Esophagus (tissue), 2 donors: Measurements from ENCODE around the gene ATXN2. TPM values are rescaled to one million over a fixed set of nuclear protein-coding genes. Genes with fewer than 3 reads are reported as not detected.

Experiments
- H3K27ac ChIP-seq, 2 donors: one replicate each; pipeline ENCODE4 v1.5.1; 2013; ENCODE audit warnings: low read depth in 2 of 2, mild to moderate bottlenecking in 2 of 2, inconsistent platforms in 1 of 2, low read length in 1 of 2, moderate library complexity in 1 of 2
- H3K27me3 ChIP-seq, 2 donors: one replicate each; pipeline ENCODE4 v1.6.1; 2013; ENCODE audit warnings: low read length in 2 of 2, control low read depth in 1 of 2, mild to moderate bottlenecking in 1 of 2; ENCODE audit not compliant: insufficient read depth in 2 of 2, control insufficient read depth in 1 of 2
- H3K36me3 ChIP-seq, 2 donors: one replicate each; pipeline ENCODE4 v1.6.1; 2013; ENCODE audit warnings: low read length in 1 of 2; ENCODE audit not compliant: control insufficient read depth in 2 of 2, insufficient read depth in 2 of 2
- H3K4me1 ChIP-seq, 2 donors: one replicate each; pipeline ENCODE4 v1.6.1; 2013; ENCODE audit warnings: low read length in 1 of 2; ENCODE audit not compliant: control insufficient read depth in 2 of 2, insufficient read depth in 2 of 2
- H3K4me3 ChIP-seq, 2 donors: one replicate each; pipeline ENCODE4 v1.5.1; 2013; ENCODE audit warnings: low read length in 2 of 2, mild to moderate bottlenecking in 2 of 2, low read depth in 1 of 2, moderate library complexity in 1 of 2
- H3K9me3 ChIP-seq, 2 donors: one replicate each; pipeline ENCODE4 v1.6.1; 2013; ENCODE audit warnings: mild to moderate bottlenecking in 2 of 2, low read depth in 1 of 2, low read length in 1 of 2, moderate library complexity in 1 of 2; ENCODE audit not compliant: control insufficient read depth in 2 of 2, insufficient read depth in 1 of 2
- WGBS, 2 donors: extraction: QIAGEN DNeasy Blood & Tissue Kit; methylation state at CpG; one replicate each; pipeline ENCODE4 v1.1.7; 2013; 5-methylcytosine and 5-hydroxymethylcytosine counted together
- polyA plus RNA-seq, 2 donors: library from polyadenylated mRNA; stranded (reverse); fragments of 200-250 nt; gene quantifications; one replicate each; pipeline ENCODE4 v1.2.3, GENCODE V29; 2013
- donor health status: healthy with polysubstance abuse.
- donor health status: Bipolar disorder and iron deficiency.

Gene ATXN2
- polyA plus RNA-seq, 2 donors, result 10.0 to 18.0 TPM

- 88 to 93% methylated on average over 30 of the region's 30 CpGs for WGBS, 2 donors
- Histone ChIP-seq H3K4me1 (peaks cover 0 to 2% of the 10 kb centered on the region in 2 donors), H3K9me3 (no peaks in the 10 kb centered on the region), H3K4me3 (no peak overlapping the region), H3K36me3 (peaks cover 0 to 7% of the 10 kb centered on the region in 2 donors), H3K27ac (no peak overlapping the region), H3K27me3 (no peaks in the 10 kb centered on the region)
Observed at GRCh38 chr12:111418594-111418880, 180.6 kb downstream of the ATXN2 start.

GRCh38 chr12:111417784-111418593 lies 181.1 kb downstream of the ATXN2 start:
- no peaks in the 10 kb centered on the region for H3K27me3 ChIP-seq
- peaks cover 0 to 2% of the 10 kb centered on the region in 2 donors for H3K4me1 ChIP-seq
- WGBS, 2 donors, result 89 to 91% methylated on average over 57 to 67 of the region's 67 CpGs
- H3K4me3 ChIP-seq, result no peak overlapping the region
- no peak overlapping the region for H3K27ac ChIP-seq
- no peaks in the 10 kb centered on the region for H3K9me3 ChIP-seq
- peaks cover 0 to 7% of the 10 kb centered on the region in 2 donors for H3K36me3 ChIP-seq

- Histone ChIP-seq H3K4me3 (no peak overlapping the region), H3K36me3 (peaks cover 0 to 7% of the 10 kb centered on the region in 2 donors), H3K4me1 (peaks cover 0 to 2% of the 10 kb centered on the region in 2 donors), H3K9me3 (no peaks in the 10 kb centered on the region), H3K27ac (no peak overlapping the region), H3K27me3 (no peaks in the 10 kb centered on the region)
- whole genome bisulfite sequencing, 2 donors, result 92 to 95% methylated on average over 2 of the region's 2 CpGs
Observed at GRCh38 chr12:111417290-111417689, 181.8 kb downstream of the ATXN2 start.

- Histone ChIP-seq H3K27ac (no peak overlapping the region), H3K9me3 (no peaks in the 10 kb centered on the region), H3K36me3 (peaks cover 0 to 7% of the 10 kb centered on the region in 2 donors), H3K4me3 (no peak overlapping the region), H3K27me3 (no peaks in the 10 kb centered on the region), H3K4me1 (peaks cover 2% of the 10 kb centered on the region in 2 donors)
- 92 to 93% methylated on average over 7 of the region's 7 CpGs for WGBS, 2 donors
Observed at GRCh38 chr12:111414711-111415252, 184.3 kb downstream of the ATXN2 start.

- Histone ChIP-seq H3K36me3 (peaks cover 0 to 4% of the 10 kb centered on the region in 2 donors), H3K9me3 (no peaks in the 10 kb centered on the region), H3K27me3 (no peaks in the 10 kb centered on the region), H3K4me3 (no peak overlapping the region), H3K4me1 (peaks cover 3 to 4% of the 10 kb centered on the region in 2 donors), H3K27ac (no peak overlapping the region)
- 64 to 73% methylated on average over 12 of the region's 12 CpGs for WGBS, 2 donors
Observed at GRCh38 chr12:111413442-111414086, 185.6 kb downstream of the ATXN2 start.

GRCh38 chr12:111412830-111413441 lies 186.2 kb downstream of the ATXN2 start:
- no peaks in the 10 kb centered on the region for H3K9me3 ChIP-seq
- peaks cover 3 to 7% of the 10 kb centered on the region in 2 donors for H3K4me1 ChIP-seq
- 71% methylated on average over 6 of the region's 6 CpGs for WGBS, 2 donors
- H3K27ac ChIP-seq, result no peak overlapping the region
- no peaks in the 10 kb centered on the region for H3K27me3 ChIP-seq
- H3K36me3 ChIP-seq, result no peaks in the 10 kb centered on the region
- no peak overlapping the region for H3K4me3 ChIP-seq

GRCh38 chr12:111412007-111412829 lies 186.9 kb downstream of the ATXN2 start:
- Histone ChIP-seq H3K4me1 (peaks cover 3 to 7% of the 10 kb centered on the region in 2 donors), H3K27me3 (no peaks in the 10 kb centered on the region), H3K36me3 (no peaks in the 10 kb centered on the region), H3K27ac (peak overlapping the region; percentile 8 to 56), H3K4me3 (no peak overlapping the region), H3K9me3 (no peaks in the 10 kb centered on the region)
- WGBS, 2 donors, result 60 to 61% methylated on average over 15 of the region's 15 CpGs

GRCh38 chr12:111411185-111411764 lies 187.8 kb downstream of the ATXN2 start:
- H3K4me1 ChIP-seq, result peaks cover 3 to 7% of the 10 kb centered on the region in 2 donors
- 80 to 81% methylated on average over 8 of the region's 8 CpGs for WGBS, 2 donors
- H3K27me3 ChIP-seq, result no peaks in the 10 kb centered on the region
- H3K9me3 ChIP-seq, result no peaks in the 10 kb centered on the region
- H3K27ac ChIP-seq, result peak overlapping the region in 1 of 2 donors; percentile 56
- H3K36me3 ChIP-seq, result no peaks in the 10 kb centered on the region
- H3K4me3 ChIP-seq, result no peak overlapping the region
